ENCODE results near the gene LZIC. TPM values are rescaled to one million over a fixed set of nuclear protein-coding genes. Genes with fewer than 3 reads are reported as not detected.
A peak's percentile ranks its signal among the peaks of the same experiment; 100 is the strongest.

The LZIC gene
- total and polyA plus RNA-seq, 3 experiments from 2014 or later, result 33.2 to 43.7 (median 34.0) TPM

DNA sequence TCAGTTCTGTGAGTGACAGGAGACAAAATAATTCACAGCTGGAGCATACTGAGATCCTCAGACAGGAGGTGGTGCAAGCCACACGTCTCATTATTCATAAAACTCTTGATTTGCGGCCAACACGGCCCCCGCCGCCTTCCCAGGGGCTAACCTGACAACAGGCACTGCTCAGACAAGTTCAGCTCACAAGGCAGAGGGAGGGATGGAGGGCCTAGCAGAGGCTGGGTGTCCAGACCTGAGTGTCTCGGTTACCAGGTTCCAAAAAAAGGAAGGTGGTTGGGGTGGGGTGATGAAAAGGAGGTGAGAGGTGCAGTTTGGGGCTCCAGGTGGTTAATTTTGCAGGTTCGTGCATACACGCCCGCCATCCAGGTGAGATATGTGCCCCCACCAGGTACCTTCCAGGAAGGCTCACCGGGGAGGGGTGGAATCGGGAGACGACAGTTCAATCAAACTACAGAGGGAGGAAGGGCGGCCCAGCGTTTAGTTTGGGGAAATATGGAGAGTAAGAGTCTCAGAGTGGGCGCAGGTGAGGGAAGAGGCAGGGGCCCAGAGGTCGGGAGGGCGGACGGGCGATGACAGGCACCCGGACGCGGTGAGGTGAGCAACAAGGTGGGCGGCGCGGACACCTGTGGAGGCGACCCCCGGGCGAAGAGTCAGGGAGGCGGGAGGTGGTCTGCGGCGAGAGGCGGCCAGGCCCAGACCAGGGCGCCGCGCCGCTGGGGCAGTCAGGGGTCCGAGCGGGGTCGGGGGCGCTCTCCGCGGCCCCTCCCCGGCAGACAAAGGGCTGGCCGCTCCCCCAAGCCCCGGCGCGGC lies 33.8 kb downstream of the LZIC start:
- H3K36me3 ChIP-seq (ENCODE audit: insufficient read depth, low read length), result no peaks in the 10 kb centered on the region
- CTCF ChIA-PET, result interaction anchor here (1.2 kb wide), 1 partner anchor 34 kb away, joined by 3 read pairs; no protein-coding TSS in a partner anchor

GRCh38 chr1:9908871-9909233 lies 34.3 kb downstream of the LZIC start:
- peak overlapping the region; percentile 5 for H3K27ac ChIP-seq (ENCODE audit: low read depth, low read length)
- no peaks in the 10 kb centered on the region for H3K36me3 ChIP-seq (ENCODE audit: insufficient read depth, low read length)
- Mint-ChIP-seq H3K27me3 (peaks cover 0 to 5% of the 10 kb centered on the region in 2 donors), H3K4me3 (peak overlapping the region; percentile 88 to 99 (median 97)), H3K4me1 (peaks cover 37 to 51% (median 50%) of the 10 kb centered on the region in 3 donors), H3K36me3 (peaks cover 0 to 10% (median 0%) of the 10 kb centered on the region in 3 donors), H3K27ac (peak overlapping the region; percentile 56 to 95 (median 92)), H3K9me3 (no peaks in the 10 kb centered on the region)
- no peak for DNase-seq
- peak overlapping the region; percentile 36 for H3K4me3 ChIP-seq (ENCODE audit: low read length)
- H3K4me1 ChIP-seq (ENCODE audit: insufficient read depth, low read length), result peaks cover 26% of the 10 kb centered on the region
- no peaks in the 10 kb centered on the region for H3K9me3 ChIP-seq (ENCODE audit: low read length)
- no peaks in the 10 kb centered on the region for H3K27me3 ChIP-seq (ENCODE audit: insufficient read depth, low read length, poor library complexity, severe bottlenecking)
- ChIA-PET CTCF (interaction anchor here (1.2 kb wide), 1 partner anchor 34 kb away, joined by 3 read pairs; no protein-coding TSS in a partner anchor), POLR2A (interaction anchor here (0.6 kb wide), 1 partner anchor 1376 kb away, joined by 3 read pairs; no protein-coding TSS in a partner anchor)

More for the DNA sequence above, 33.8 kb downstream of the LZIC start:
- Mint-ChIP-seq H3K4me3 (peak overlapping the region; percentile 88 to 99 (median 97)), H3K9me3 (no peaks in the 10 kb centered on the region), H3K4me1 (peaks cover 37 to 47% (median 46%) of the 10 kb centered on the region in 3 donors), H3K27me3 (peaks cover 0 to 5% of the 10 kb centered on the region in 2 donors), H3K36me3 (peaks cover 0 to 10% (median 0%) of the 10 kb centered on the region in 3 donors), H3K27ac (peak overlapping the region; percentile 56 to 95 (median 92))
- peak overlapping the region; percentile 5 for H3K27ac ChIP-seq (ENCODE audit: low read depth, low read length)
- no peaks in the 10 kb centered on the region for H3K9me3 ChIP-seq (ENCODE audit: low read length)
- no peaks in the 10 kb centered on the region for H3K27me3 ChIP-seq (ENCODE audit: insufficient read depth, low read length, poor library complexity, severe bottlenecking)
- peak; percentile 1 to 63 (median 14) for DNase-seq
- peak overlapping the region; percentile 36 for H3K4me3 ChIP-seq (ENCODE audit: low read length)
- POLR2A ChIA-PET, result interaction anchor here (0.8 kb wide), 1 partner anchor 34 kb away, joined by 3 read pairs; the partner anchor contains the start of genes LZIC and NMNAT1
- H3K4me1 ChIP-seq (ENCODE audit: insufficient read depth, low read length), result peaks cover 26% of the 10 kb centered on the region

DNA sequence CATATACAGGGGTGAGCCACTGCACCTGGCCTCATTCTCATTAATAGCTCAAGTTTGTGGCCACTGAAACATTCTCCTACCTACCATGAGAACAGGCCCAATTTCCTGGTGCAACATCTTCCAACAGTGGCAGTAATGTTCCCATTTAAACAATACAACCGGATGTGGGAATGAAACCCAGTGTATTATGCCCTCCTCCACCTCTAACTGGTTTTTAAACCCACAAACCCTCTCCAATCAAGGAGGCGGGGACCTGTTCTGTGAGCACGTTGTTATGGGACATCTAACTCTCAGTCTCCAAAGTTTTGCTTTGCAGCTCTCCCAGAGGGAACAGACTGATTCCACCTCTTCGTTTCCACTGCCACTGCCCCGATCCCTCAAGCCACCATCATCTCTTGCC lies 35.8 kb downstream of the LZIC start:
- peaks cover 0 to 10% (median 0%) of the 10 kb centered on the region in 3 donors for H3K36me3 Mint-ChIP-seq
- CTCF ChIA-PET, result interaction anchor here (1.4 kb wide), 1 partner anchor 291 kb away, joined by 3 read pairs; no protein-coding TSS in a partner anchor

GRCh38 chr1:9906466-9906865 lies 36.7 kb downstream of the LZIC start:
- Mint-ChIP-seq H3K36me3 (peaks cover 0 to 10% (median 0%) of the 10 kb centered on the region in 3 donors), H3K4me3 (peak overlapping the region in 1 of 7 donors; percentile 76), H3K27me3 (peaks cover 0 to 4% of the 10 kb centered on the region in 2 donors), H3K9me3 (no peaks in the 10 kb centered on the region), H3K27ac (peak overlapping the region in 1 of 8 donors; percentile 49), H3K4me1 (peaks cover 33 to 48% (median 44%) of the 10 kb centered on the region in 3 donors)
- Histone ChIP-seq H3K27ac (ENCODE audit: low read depth, low read length) (no peak overlapping the region), H3K9me3 (ENCODE audit: low read length) (no peaks in the 10 kb centered on the region), H3K4me1 (ENCODE audit: insufficient read depth, low read length) (peaks cover 16% of the 10 kb centered on the region), H3K4me3 (ENCODE audit: low read length) (no peak overlapping the region), H3K27me3 (ENCODE audit: insufficient read depth, low read length, poor library complexity, severe bottlenecking) (no peaks in the 10 kb centered on the region), H3K36me3 (ENCODE audit: insufficient read depth, low read length) (no peaks in the 10 kb centered on the region)
- POLR2A ChIA-PET, result interaction anchor here (0.6 kb wide), 1 partner anchor 45 kb away, joined by 6 read pairs; no protein-coding TSS in a partner anchor
- CTCF ChIA-PET, result interaction anchor here (0.8 to 1.5 kb wide), 2 partner anchors 32 to 122 kb away, joined by 3 read pairs; no protein-coding TSS in a partner anchor
- DNase-seq, result no peak

More for the DNA sequence above, 35.8 kb downstream of the LZIC start:
- Histone ChIP-seq H3K36me3 (ENCODE audit: insufficient read depth, low read length) (no peaks in the 10 kb centered on the region), H3K4me1 (ENCODE audit: insufficient read depth, low read length) (peaks cover 26% of the 10 kb centered on the region), H3K4me3 (ENCODE audit: low read length) (no peak overlapping the region), H3K27ac (ENCODE audit: low read depth, low read length) (no peak overlapping the region), H3K9me3 (ENCODE audit: low read length) (no peaks in the 10 kb centered on the region), H3K27me3 (ENCODE audit: insufficient read depth, low read length, poor library complexity, severe bottlenecking) (no peaks in the 10 kb centered on the region)
- POLR2A ChIA-PET, result no interaction called here
- no peak for DNase-seq
- no peaks in the 10 kb centered on the region for H3K9me3 Mint-ChIP-seq
- peaks cover 0 to 5% of the 10 kb centered on the region in 2 donors for H3K27me3 Mint-ChIP-seq
- peak overlapping the region in 3 of 7 donors; percentile 27 to 59 (median 50) for H3K4me3 Mint-ChIP-seq
- H3K4me1 Mint-ChIP-seq, result peaks cover 38 to 53% (median 50%) of the 10 kb centered on the region in 3 donors
- peak overlapping the region in 1 of 8 donors; percentile 14 for H3K27ac Mint-ChIP-seq

GRCh38 chr1:9905010-9905409 lies 38.2 kb downstream of the LZIC start:
- peak overlapping the region in 1 of 7 donors; percentile 71 for H3K4me3 Mint-ChIP-seq
- ChIA-PET CTCF (interaction anchor here (1.5 kb wide), 1 partner anchor 12 kb away, joined by 3 read pairs; no protein-coding TSS in a partner anchor), POLR2A (no interaction called here)
- Histone ChIP-seq H3K9me3 (ENCODE audit: low read length) (no peaks in the 10 kb centered on the region), H3K36me3 (ENCODE audit: insufficient read depth, low read length) (no peaks in the 10 kb centered on the region), H3K27ac (ENCODE audit: low read depth, low read length) (no peak overlapping the region), H3K4me1 (ENCODE audit: insufficient read depth, low read length) (peaks cover 11% of the 10 kb centered on the region), H3K27me3 (ENCODE audit: insufficient read depth, low read length, poor library complexity, severe bottlenecking) (no peaks in the 10 kb centered on the region), H3K4me3 (ENCODE audit: low read length) (no peak overlapping the region)
- peaks cover 0 to 4% (median 0%) of the 10 kb centered on the region in 3 donors for H3K36me3 Mint-ChIP-seq
- DNase-seq, result no peak
- no peaks in the 10 kb centered on the region for H3K9me3 Mint-ChIP-seq
- H3K27me3 Mint-ChIP-seq, result peaks cover 0 to 4% of the 10 kb centered on the region in 2 donors
- peaks cover 30 to 50% (median 40%) of the 10 kb centered on the region in 3 donors for H3K4me1 Mint-ChIP-seq
- no peak overlapping the region for H3K27ac Mint-ChIP-seq

DNA sequence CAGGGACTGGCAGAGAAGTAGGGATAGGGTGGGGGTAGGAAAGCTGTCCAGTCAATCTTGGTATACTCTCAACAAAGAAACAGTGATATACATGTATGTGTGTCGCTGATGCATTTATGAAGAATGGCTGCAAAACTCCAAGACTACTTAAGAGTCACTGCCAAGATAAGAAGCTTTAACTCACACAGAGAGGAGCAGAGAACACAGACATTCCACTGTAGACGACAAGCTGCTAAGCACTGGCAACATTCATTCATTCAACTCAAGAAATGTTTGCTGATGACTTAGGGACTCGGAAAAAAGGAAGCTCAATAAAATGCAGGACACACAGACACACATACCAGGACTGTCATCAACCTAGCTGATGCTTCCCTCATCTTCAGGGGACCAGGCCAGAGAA lies 38.6 kb downstream of the LZIC start:
- Histone ChIP-seq H3K27ac (ENCODE audit: low read depth, low read length) (no peak overlapping the region), H3K9me3 (ENCODE audit: low read length) (no peaks in the 10 kb centered on the region), H3K36me3 (ENCODE audit: insufficient read depth, low read length) (no peaks in the 10 kb centered on the region), H3K27me3 (ENCODE audit: insufficient read depth, low read length, poor library complexity, severe bottlenecking) (no peaks in the 10 kb centered on the region), H3K4me3 (ENCODE audit: low read length) (no peak overlapping the region), H3K4me1 (ENCODE audit: insufficient read depth, low read length) (peaks cover 11% of the 10 kb centered on the region)
- peak overlapping the region in 1 of 8 donors; percentile 32 for H3K27ac Mint-ChIP-seq
- peak overlapping the region in 1 of 7 donors; percentile 71 for H3K4me3 Mint-ChIP-seq
- peaks cover 30 to 50% (median 39%) of the 10 kb centered on the region in 3 donors for H3K4me1 Mint-ChIP-seq
- ChIA-PET POLR2A (no interaction called here), CTCF (interaction anchor here (1.5 kb wide), 1 partner anchor 12 kb away, joined by 3 read pairs; no protein-coding TSS in a partner anchor)
- H3K36me3 Mint-ChIP-seq, result peaks cover 0 to 3% (median 0%) of the 10 kb centered on the region in 3 donors
- DNase-seq, result no peak
- H3K27me3 Mint-ChIP-seq, result peaks cover 0 to 4% of the 10 kb centered on the region in 2 donors
- H3K9me3 Mint-ChIP-seq, result no peaks in the 10 kb centered on the region

GRCh38 chr1:9903801-9904527 lies 39.2 kb downstream of the LZIC start:
- H3K4me3 Mint-ChIP-seq, result no peak overlapping the region
- peaks cover 25 to 44% (median 33%) of the 10 kb centered on the region in 3 donors for H3K4me1 Mint-ChIP-seq
- H3K36me3 Mint-ChIP-seq, result no peaks in the 10 kb centered on the region
- H3K9me3 ChIP-seq (ENCODE audit: low read length), result no peaks in the 10 kb centered on the region
- no peak overlapping the region for H3K4me3 ChIP-seq (ENCODE audit: low read length)
- ChIA-PET CTCF (interaction anchor here (1.5 kb wide), 1 partner anchor 13 kb away, joined by 3 read pairs; no protein-coding TSS in a partner anchor), POLR2A (no interaction called here)
- no peak overlapping the region for H3K27ac ChIP-seq (ENCODE audit: low read depth, low read length)
- no peaks in the 10 kb centered on the region for H3K9me3 Mint-ChIP-seq
- no peak for DNase-seq
- no peaks in the 10 kb centered on the region for H3K27me3 ChIP-seq (ENCODE audit: insufficient read depth, low read length, poor library complexity, severe bottlenecking)
- no peaks in the 10 kb centered on the region for H3K27me3 Mint-ChIP-seq
- peaks cover 5% of the 10 kb centered on the region for H3K4me1 ChIP-seq (ENCODE audit: insufficient read depth, low read length)
- no peaks in the 10 kb centered on the region for H3K36me3 ChIP-seq (ENCODE audit: insufficient read depth, low read length)
- H3K27ac Mint-ChIP-seq, result peak overlapping the region in 2 of 8 donors; percentile 50 to 54
